ENCODE data around the gene ABI1. TPM values are rescaled to one million over a fixed set of nuclear protein-coding genes. Genes with fewer than 3 reads are reported as not detected.

The ABI1 gene
- total and polyA plus RNA-seq, 2 donors (not counting 3 experiments of a cell fraction or from before 2014, with no cell fraction given): 58.8 to 59.1 TPM

GRCh38 chr10:26730552-26730951, 130.2 kb downstream of the ABI1 start:
- no peaks in the 10 kb centered on the region for H3K9me3 ChIP-seq (replicated peaks; ENCODE audit: control insufficient read depth, insufficient read depth, low read length)
- H2AFZ ChIP-seq (ENCODE audit: low read depth, low read length): no peak overlapping the region
- no peaks in the 10 kb centered on the region for H4K20me1 ChIP-seq (replicated peaks; ENCODE audit: control insufficient read depth, extremely low read depth, insufficient read depth, low read length)
- peaks cover 4 to 12% of the 10 kb centered on the region in 2 experiments for H3K36me3 ChIP-seq (ENCODE audit: control insufficient read depth in 2 of 2, extremely low read depth in 1 of 2, insufficient read depth in 2 of 2, low read length in 2 of 2)
- intact Hi-C loops (cut with micrococcal nuclease): no loop called here
- POLR2A ChIA-PET: no interaction called here
- no peaks in the 10 kb centered on the region for H3K9me1 ChIP-seq (replicated peaks; ENCODE audit: control insufficient read depth, extremely low read depth, insufficient read depth, low read length)
- no peaks in the 10 kb centered on the region for H3K27me3 ChIP-seq (ENCODE audit: control insufficient read depth in 2 of 2, insufficient read depth in 2 of 2, low read length in 2 of 2)
- H3K4me2 ChIP-seq (ENCODE audit: insufficient read depth, low read length): no peak overlapping the region
- H3K4me3 ChIP-seq (replicated peaks in 1 of 3; ENCODE audit: insufficient read depth in 1 of 3, low read depth in 1 of 3, low read length in 3 of 3): no peak overlapping the region
- DNase-seq (ENCODE audit: low read depth, low spot score): no peak
- TF ChIP-seq CTCF (IDR thresholded peaks at IDR 0.05; ENCODE audit: extremely low read depth in 1 of 2, insufficient read depth in 1 of 2, low read depth in 1 of 2, low read length in 2 of 2): no peak
- no peak for TF ChIP-seq JUN (IDR thresholded peaks at IDR 0.05; ENCODE audit: borderline replicate concordance, insufficient read depth, insufficient read length, low read depth)
- TF ChIP-seq FOS (IDR thresholded peaks at IDR 0.05; ENCODE audit: borderline replicate concordance, insufficient read depth, low read length): no peak
- no peak for TF ChIP-seq EZH2 (IDR thresholded peaks at IDR 0.05; ENCODE audit: borderline replicate concordance, low read depth, low read length, severe bottlenecking)
- TF ChIP-seq MYC (IDR thresholded peaks at IDR 0.05; ENCODE audit: low read depth, low read length): no peak
- no peak for TF ChIP-seq POLR2A (IDR thresholded peaks at IDR 0.05; ENCODE audit: low read depth, low read length)
- TF ChIP-seq POLR2AphosphoS5 (IDR thresholded peaks at IDR 0.05; ENCODE audit: insufficient read depth, low read depth, low read length): no peak
- TF ChIP-seq GATA2 (IDR thresholded peaks at IDR 0.05; ENCODE audit: insufficient read depth, insufficient read length, low read depth, low read length): no peak
- no peak for TF ChIP-seq MAX (IDR thresholded peaks at IDR 0.05; ENCODE audit: insufficient read depth, insufficient read length)
- H3K4me1 ChIP-seq (ENCODE audit: control insufficient read depth, extremely low read depth, insufficient read depth, low read length): no peaks in the 10 kb centered on the region
- no TSS peak for BruUV-seq (replicated peaks)
- FAIRE-seq: no peak
- dilution Hi-C loops (cut with MboI; ENCODE audit: extremely low pct_ligation_motif_present, low sequenced_read_pairs): no loop called here
- H3K27ac ChIP-seq (ENCODE audit: insufficient read depth, low read depth, low read length): no peak overlapping the region
- no peak overlapping the region for H3K9ac ChIP-seq (replicated peaks; ENCODE audit: extremely low read depth, insufficient read depth, low read length)
- H3K79me2 ChIP-seq (ENCODE audit: control insufficient read depth, insufficient read depth, low read length): no peaks in the 10 kb centered on the region
- CTCF ChIA-PET: interaction anchor here (1.0 kb wide), 1 partner anchor 151 kb away, joined by 5 read pairs; no protein-coding TSS in a partner anchor
